Measurements from ENCODE around the gene XKR7.

The XKR7 gene

DNA sequence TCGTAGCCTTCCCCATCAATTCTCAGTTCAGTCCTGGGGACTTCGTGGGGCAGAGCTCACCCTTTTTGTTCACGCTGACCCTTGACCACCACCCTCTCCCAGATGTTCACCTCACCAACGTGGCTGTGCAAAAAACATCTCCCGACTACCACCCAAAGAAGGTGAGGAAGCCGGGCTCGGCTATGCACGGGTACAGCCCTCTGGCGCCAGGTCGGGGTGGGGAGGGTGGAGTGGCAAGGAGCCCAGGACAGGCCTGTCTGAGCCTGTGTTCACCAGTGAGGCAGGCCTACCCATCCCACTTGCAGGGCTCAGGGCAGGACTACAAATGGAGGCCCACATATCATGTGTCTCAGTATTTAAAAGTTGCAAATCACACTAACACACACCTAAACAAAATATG is 34.3 kb upstream of the XKR7 start:
- H3K27ac Mint-ChIP-seq = no peak overlapping the region
- no peaks in the 10 kb centered on the region for H3K27me3 Mint-ChIP-seq
- no peak overlapping the region for H3K4me3 Mint-ChIP-seq
- no peaks in the 10 kb centered on the region for H3K4me1 Mint-ChIP-seq
- no peaks in the 10 kb centered on the region for H3K36me3 Mint-ChIP-seq
- no peaks in the 10 kb centered on the region for H3K9me3 Mint-ChIP-seq

GRCh38 chr20:31934491-31934890 is 33.5 kb upstream of the XKR7 start:
- H3K4me1 Mint-ChIP-seq = no peaks in the 10 kb centered on the region
- no peak overlapping the region for H3K27ac Mint-ChIP-seq
- H3K36me3 Mint-ChIP-seq = no peaks in the 10 kb centered on the region
- no peak overlapping the region for H3K4me3 Mint-ChIP-seq
- no peaks in the 10 kb centered on the region for H3K27me3 Mint-ChIP-seq
- no peaks in the 10 kb centered on the region for H3K9me3 Mint-ChIP-seq

DNA sequence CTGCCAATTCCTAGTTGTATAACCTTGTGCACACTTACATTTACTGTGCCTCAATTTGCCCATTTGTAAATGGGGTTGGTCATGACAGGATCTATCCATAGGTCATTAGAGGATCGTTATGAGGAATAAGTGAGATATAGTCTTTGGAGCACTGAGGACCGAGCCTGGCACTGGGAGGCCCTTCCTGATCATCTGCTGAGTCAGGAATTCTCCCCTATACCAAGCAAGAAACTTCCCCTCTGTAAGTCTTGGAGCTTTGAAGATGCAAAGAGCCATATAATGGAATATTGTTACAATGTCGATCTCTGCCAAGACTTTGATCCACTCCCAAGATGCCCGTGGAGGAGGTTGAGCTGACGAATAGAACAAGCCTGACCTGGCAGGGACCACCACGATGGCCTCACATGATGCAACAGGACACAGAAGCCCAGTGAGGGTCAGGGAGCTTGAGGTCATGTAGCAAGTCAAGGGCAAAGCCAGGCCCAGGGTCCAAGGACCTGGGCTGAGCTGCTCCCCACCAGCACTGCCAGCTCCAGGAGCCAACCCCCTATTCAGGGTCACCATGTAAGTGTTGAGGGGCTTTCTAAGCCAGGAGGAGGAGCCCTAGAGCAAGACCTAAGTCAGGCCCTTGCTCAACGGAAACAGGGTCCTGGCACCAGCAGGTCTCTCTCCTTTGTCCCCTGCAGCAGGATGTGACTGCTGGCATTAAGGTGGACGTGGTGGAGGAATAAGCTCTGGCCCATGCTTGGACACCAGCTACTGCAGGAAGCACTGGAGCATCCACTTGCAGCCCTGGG is 32.8 kb upstream of the XKR7 start:
- no peaks in the 10 kb centered on the region for H3K9me3 Mint-ChIP-seq
- H3K4me1 Mint-ChIP-seq = no peaks in the 10 kb centered on the region
- H3K27ac Mint-ChIP-seq = no peak overlapping the region
- H3K4me3 Mint-ChIP-seq = no peak overlapping the region
- H3K27me3 Mint-ChIP-seq = no peaks in the 10 kb centered on the region
- no peaks in the 10 kb centered on the region for H3K36me3 Mint-ChIP-seq

- Mint-ChIP-seq H3K36me3 (no peaks in the 10 kb centered on the region), H3K9me3 (no peaks in the 10 kb centered on the region), H3K27ac (no peak overlapping the region), H3K4me1 (no peaks in the 10 kb centered on the region), H3K27me3 (no peaks in the 10 kb centered on the region), H3K4me3 (no peak overlapping the region)
Measured at GRCh38 chr20:31936420-31936819, 31.5 kb upstream of the XKR7 start.

- H3K4me3 Mint-ChIP-seq = no peak overlapping the region
Measured at GRCh38 chr20:31937820-31938219, 30.1 kb upstream of the XKR7 start.

GRCh38 chr20:31939661-31940060 is 28.3 kb upstream of the XKR7 start:
- Mint-ChIP-seq H3K36me3 (peaks cover 4% of the 10 kb centered on the region), H3K27ac (no peak overlapping the region), H3K9me3 (no peaks in the 10 kb centered on the region), H3K4me3 (no peak overlapping the region), H3K4me1 (no peaks in the 10 kb centered on the region), H3K27me3 (no peaks in the 10 kb centered on the region)

More at GRCh38 chr20:31937820-31938219, 30.1 kb upstream of the XKR7 start:
- peaks cover 2% of the 10 kb centered on the region for H3K36me3 Mint-ChIP-seq
- H3K27me3 Mint-ChIP-seq = no peaks in the 10 kb centered on the region
- H3K9me3 Mint-ChIP-seq = no peaks in the 10 kb centered on the region
- H3K27ac Mint-ChIP-seq = no peak overlapping the region
- no peaks in the 10 kb centered on the region for H3K4me1 Mint-ChIP-seq

DNA sequence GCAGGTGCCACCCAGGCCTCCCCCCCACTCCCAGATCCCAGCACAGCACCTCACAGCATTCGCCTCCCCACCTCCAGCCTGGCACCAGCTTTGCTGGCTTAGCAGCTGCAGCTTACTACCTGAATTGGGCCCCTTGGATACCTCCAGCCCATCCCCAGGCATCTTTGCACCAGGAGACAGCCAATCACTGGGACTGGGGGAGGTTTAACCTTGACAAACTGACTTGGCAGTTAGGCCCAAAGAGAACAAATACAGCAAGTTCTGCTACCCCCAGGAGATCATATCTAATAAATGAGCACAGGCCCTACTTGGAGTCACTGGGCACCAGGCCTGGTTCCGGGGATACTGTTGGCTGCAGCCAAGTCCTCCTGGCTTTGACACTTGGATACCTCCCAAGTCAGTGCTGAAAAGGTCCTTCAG is 24.9 kb upstream of the XKR7 start:
- Mint-ChIP-seq H3K4me3 (no peak overlapping the region), H3K27me3 (no peaks in the 10 kb centered on the region), H3K27ac (no peak overlapping the region), H3K4me1 (no peaks in the 10 kb centered on the region), H3K36me3 (peaks cover 6% of the 10 kb centered on the region), H3K9me3 (no peaks in the 10 kb centered on the region)

- Mint-ChIP-seq H3K9me3 (no peaks in the 10 kb centered on the region), H3K4me3 (no peak overlapping the region), H3K4me1 (peaks cover 15% of the 10 kb centered on the region), H3K36me3 (peaks cover 15% of the 10 kb centered on the region), H3K27ac (no peak overlapping the region), H3K27me3 (no peaks in the 10 kb centered on the region)
Measured at GRCh38 chr20:31945319-31945718, 22.6 kb upstream of the XKR7 start.

GRCh38 chr20:31945785-31946184 is 22.2 kb upstream of the XKR7 start:
- peaks cover 15% of the 10 kb centered on the region for H3K36me3 Mint-ChIP-seq
- H3K27ac Mint-ChIP-seq = no peak overlapping the region
- no peaks in the 10 kb centered on the region for H3K27me3 Mint-ChIP-seq
- no peak overlapping the region for H3K4me3 Mint-ChIP-seq
- no peaks in the 10 kb centered on the region for H3K9me3 Mint-ChIP-seq
- peaks cover 19% of the 10 kb centered on the region for H3K4me1 Mint-ChIP-seq

DNA sequence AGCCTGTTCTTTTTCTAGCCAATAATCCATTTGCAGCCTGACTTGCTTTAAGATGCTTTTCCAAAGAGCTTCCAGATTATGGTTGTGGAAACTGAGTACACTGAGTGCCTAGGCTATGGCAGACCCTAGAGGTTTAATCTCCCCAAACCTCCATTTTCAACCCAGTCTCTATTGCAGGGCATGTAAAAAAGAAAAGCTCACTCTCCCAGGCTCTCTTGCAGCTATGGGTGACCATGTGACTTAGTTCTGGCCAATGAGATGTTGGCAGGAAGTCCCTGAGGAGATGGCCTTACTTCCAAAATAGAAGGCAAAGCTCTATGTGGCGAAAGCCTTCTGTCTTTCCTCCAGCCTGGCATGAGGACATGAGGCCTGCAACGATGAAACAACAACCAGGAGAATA is 19.9 kb upstream of the XKR7 start:
- H3K27ac Mint-ChIP-seq = no peak overlapping the region
- no peaks in the 10 kb centered on the region for H3K27me3 Mint-ChIP-seq
- H3K36me3 Mint-ChIP-seq = peaks cover 13% of the 10 kb centered on the region
- H3K4me3 Mint-ChIP-seq = no peak overlapping the region
- peaks cover 33% of the 10 kb centered on the region for H3K4me1 Mint-ChIP-seq
- no peaks in the 10 kb centered on the region for H3K9me3 Mint-ChIP-seq

- no peaks in the 10 kb centered on the region for H3K27me3 Mint-ChIP-seq
- peak overlapping the region; percentile 97 for H3K4me3 Mint-ChIP-seq
- no peak overlapping the region for H3K27ac Mint-ChIP-seq
- H3K4me1 Mint-ChIP-seq = peaks cover 33% of the 10 kb centered on the region
- no peaks in the 10 kb centered on the region for H3K9me3 Mint-ChIP-seq
- H3K36me3 Mint-ChIP-seq = peaks cover 11% of the 10 kb centered on the region
Measured at GRCh38 chr20:31949877-31950646, 17.9 kb upstream of the XKR7 start.

DNA sequence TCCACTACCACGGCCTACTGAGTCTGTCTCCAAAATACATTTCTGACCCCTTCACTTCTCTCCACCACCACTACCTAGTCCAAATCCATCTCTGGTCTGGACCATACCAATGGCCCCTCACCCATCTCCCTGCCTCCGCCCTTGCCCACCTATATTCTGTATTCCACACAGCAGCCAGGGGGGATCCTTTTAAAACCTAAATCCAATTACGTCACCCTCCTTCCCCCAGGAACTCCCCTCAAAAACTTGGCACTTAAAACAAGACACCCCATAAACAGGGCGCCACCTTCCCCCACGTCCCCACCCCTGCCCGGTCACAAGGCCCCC is 16.8 kb upstream of the XKR7 start:
- peaks cover 33% of the 10 kb centered on the region for H3K4me1 Mint-ChIP-seq
- H3K27me3 Mint-ChIP-seq = no peaks in the 10 kb centered on the region
- peak overlapping the region; percentile 97 for H3K4me3 Mint-ChIP-seq
- H3K27ac Mint-ChIP-seq = peak overlapping the region; percentile 88
- no peaks in the 10 kb centered on the region for H3K9me3 Mint-ChIP-seq
- peaks cover 11% of the 10 kb centered on the region for H3K36me3 Mint-ChIP-seq

DNA sequence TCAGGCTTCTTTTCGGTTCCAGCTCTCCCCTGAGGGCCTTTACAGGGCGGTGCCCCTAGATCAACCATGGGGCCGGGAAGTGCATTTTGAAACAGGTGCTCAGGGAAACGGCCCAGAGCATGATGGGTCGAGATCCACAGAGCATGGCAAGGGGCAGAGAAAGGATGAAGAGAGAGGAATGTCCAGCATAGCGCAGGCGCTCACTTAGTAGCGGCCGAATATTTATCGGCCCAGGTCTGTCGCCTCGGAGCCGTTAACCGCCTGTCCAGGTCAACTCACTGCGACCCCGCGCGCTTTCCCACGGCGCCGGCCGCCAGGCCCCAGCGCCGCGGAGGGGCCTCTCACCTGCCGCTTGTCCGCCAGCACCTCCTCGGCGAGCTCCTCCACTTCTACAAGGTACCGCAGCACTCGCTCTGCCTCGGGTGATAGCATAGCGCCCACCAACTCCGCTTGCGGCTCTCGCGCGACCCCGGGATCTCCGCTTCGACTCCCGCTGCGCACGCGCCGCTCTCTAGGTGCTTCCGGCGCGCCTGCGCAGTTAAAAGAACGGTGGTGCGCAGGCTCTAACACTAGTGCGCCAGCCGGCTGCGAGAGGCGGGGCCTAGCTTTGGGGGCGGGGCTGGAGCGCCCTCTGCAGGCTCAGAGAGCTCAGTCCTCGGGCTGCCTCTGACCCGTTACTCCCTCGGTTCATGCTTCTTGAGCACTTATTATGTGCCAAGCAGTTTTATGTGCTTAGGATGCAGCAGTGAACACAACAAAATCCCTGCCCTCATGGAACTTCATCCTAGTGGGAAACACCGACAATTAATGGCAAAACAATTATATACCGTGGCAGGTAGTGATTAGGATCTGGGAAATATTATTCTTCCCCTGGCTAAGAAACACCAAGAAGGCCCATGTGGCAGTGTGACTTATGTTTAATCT is 16.2 kb upstream of the XKR7 start, which contains the start of gene PDRG1:
TSS of gene PDRG1 (minus strand) at position 517 of the 924 bp plus-strand sequence. CDS start at position 432, 85 bp downstream.
- no peaks in the 10 kb centered on the region for H3K9me3 Mint-ChIP-seq
- H3K27ac Mint-ChIP-seq = peak within 1 kb of the TSS; percentile 98
- H3K4me3 Mint-ChIP-seq = peak within 1 kb of the TSS; percentile 97
- peaks cover 11% of the 10 kb centered on the region for H3K36me3 Mint-ChIP-seq
- H3K27me3 Mint-ChIP-seq = no peaks in the 10 kb centered on the region
- H3K4me1 Mint-ChIP-seq = peaks cover 33% of the 10 kb centered on the region

DNA sequence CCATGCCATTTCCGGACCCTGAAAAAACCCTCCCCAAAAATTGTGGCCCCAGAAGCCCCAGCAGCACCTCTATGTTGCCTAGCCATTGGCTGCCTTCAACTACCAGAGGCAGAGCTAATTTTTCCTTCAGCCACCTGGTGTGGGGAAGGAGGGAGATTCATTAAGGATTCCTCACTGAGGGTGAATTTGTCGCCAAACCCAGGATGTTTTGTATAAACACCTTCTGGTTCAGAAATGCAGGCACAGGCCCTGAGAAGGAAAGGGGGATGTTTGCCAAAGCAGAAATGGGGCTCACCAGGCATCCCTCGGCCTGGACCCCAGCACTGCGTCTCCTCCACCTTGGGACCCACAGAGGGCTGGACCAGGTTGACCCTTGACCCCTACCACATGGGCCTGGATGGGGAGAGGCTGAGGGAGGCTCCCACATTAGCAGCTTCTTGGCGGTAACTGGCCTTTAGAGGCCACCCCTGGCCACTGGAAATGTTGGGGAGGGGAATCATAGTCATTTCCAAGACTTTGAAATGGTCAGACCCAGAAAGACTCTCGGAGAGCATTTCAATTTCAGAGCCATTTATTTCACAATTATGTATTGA is 14.3 kb upstream of the XKR7 start:
- peaks cover 4% of the 10 kb centered on the region for H3K36me3 Mint-ChIP-seq
- peaks cover 1% of the 10 kb centered on the region for H3K27me3 Mint-ChIP-seq
- H3K27ac Mint-ChIP-seq = no peak overlapping the region
- peaks cover 32% of the 10 kb centered on the region for H3K4me1 Mint-ChIP-seq
- no peaks in the 10 kb centered on the region for H3K9me3 Mint-ChIP-seq
- no peak overlapping the region for H3K4me3 Mint-ChIP-seq

DNA sequence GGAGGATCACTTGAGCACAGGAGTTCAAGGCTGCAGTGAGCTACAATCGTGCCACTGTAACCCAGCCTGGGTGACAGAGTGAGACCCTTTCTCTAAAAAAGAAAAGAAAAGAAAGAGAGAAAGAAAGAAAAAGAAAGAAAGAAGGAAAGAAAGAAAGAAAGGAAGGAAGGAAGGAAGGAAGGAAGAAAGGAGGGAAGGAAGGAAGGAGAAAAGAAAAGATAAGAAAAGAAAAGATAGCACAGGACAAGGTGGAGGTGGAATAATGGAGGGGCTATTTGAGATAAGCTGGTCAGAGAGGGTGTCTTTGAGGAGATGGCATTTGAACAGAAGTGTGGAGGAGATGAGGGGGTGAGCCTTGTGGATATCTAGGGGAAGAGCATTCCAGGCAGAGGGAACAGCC is 13.5 kb upstream of the XKR7 start:
- peaks cover 6% of the 10 kb centered on the region for H3K27me3 Mint-ChIP-seq
- H3K4me3 Mint-ChIP-seq = no peak overlapping the region
- no peaks in the 10 kb centered on the region for H3K36me3 Mint-ChIP-seq
- no peaks in the 10 kb centered on the region for H3K9me3 Mint-ChIP-seq
- no peak overlapping the region for H3K27ac Mint-ChIP-seq
- peaks cover 25% of the 10 kb centered on the region for H3K4me1 Mint-ChIP-seq
